Chondrocyte (in vitro differentiated cells): Measurements from ENCODE around the gene NUTF2. TPM values are rescaled to one million over a fixed set of nuclear protein-coding genes. Genes with fewer than 3 reads are reported as not detected.

Source experiments
- DNase-seq: peaks from one replicate; pipeline ENCODE4 v3.0.0; 2021; ENCODE audit warnings: mixed read lengths, low spot score
- H3K27ac Mint-ChIP-seq: one replicate; pipeline ENCODE4 v1.8.0; 2021; ENCODE audit warnings: mild to moderate bottlenecking, moderate library complexity, mixed read lengths; ENCODE audit not compliant: unreplicated experiment
- H3K27me3 Mint-ChIP-seq: 2 replicates; pipeline ENCODE4 v1.8.0; 2021; ENCODE audit warnings: low read depth, mixed read lengths
- H3K36me3 Mint-ChIP-seq: 2 replicates; pipeline ENCODE4 v1.8.0; 2021; ENCODE audit warnings: low read depth, mixed read lengths
- H3K4me1 Mint-ChIP-seq: 2 replicates; pipeline ENCODE4 v1.8.0; 2021; ENCODE audit warnings: low read depth, mild to moderate bottlenecking, mixed read lengths
- H3K4me3 Mint-ChIP-seq: one replicate; pipeline ENCODE4 v1.8.0; 2021; ENCODE audit warnings: mild to moderate bottlenecking, moderate library complexity, mixed read lengths; ENCODE audit not compliant: unreplicated experiment
- H3K9me3 Mint-ChIP-seq: 2 replicates; pipeline ENCODE4 v1.8.0; 2021; ENCODE audit warnings: low read depth, mixed read lengths
- CTCF ChIP-seq: fragments of 200-600 bp; sonication (generic); IDR thresholded peaks from 2 replicates; pipeline ENCODE4 v1.5.0; 2021; ENCODE audit warnings: antibody characterized with exemption, mild to moderate bottlenecking, moderate library complexity
- total RNA-seq: library from RNA; stranded (reverse); gene quantifications from 3 replicates; pipeline ENCODE4 v1.2.1, GENCODE V29; 2021

The NUTF2 gene
- total RNA-seq, 1 donor from 2014 or later: 135 TPM

- H3K9me3 Mint-ChIP-seq: no peaks in the 10 kb centered on the region
- no peak for DNase-seq
- H3K27ac Mint-ChIP-seq: no peak overlapping the region
- H3K4me1 Mint-ChIP-seq: peaks cover 4% of the 10 kb centered on the region
- H3K4me3 Mint-ChIP-seq: no peak overlapping the region
- no peak for TF ChIP-seq CTCF
- H3K36me3 Mint-ChIP-seq: peaks cover 30% of the 10 kb centered on the region
- no peaks in the 10 kb centered on the region for H3K27me3 Mint-ChIP-seq
Measured at GRCh38 chr16:67883146-67883871, 36.6 kb downstream of the NUTF2 start.

DNA sequence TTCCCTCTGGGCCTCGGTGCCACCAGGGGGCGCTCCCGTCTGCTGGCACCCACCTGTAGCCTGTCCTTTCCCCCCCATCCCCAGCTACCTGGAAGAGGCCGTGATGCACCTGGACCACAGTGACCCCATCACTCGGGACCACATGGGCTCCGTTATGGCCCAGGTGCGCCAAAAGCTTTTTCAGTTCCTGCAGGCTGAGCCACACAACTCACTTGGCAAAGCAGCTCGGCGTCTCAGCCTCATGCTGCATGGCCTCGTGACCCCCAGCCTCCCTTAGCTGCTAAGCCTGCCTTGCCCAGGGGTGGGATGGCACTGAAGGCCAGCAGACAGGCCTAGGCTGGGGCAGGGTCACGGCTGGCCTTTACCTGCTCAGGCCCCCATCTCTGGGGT lies 37.1 kb downstream of the NUTF2 start:
- Mint-ChIP-seq H3K27ac (no peak overlapping the region), H3K36me3 (peaks cover 28% of the 10 kb centered on the region), H3K27me3 (no peaks in the 10 kb centered on the region), H3K4me1 (peaks cover 4% of the 10 kb centered on the region), H3K4me3 (no peak overlapping the region), H3K9me3 (no peaks in the 10 kb centered on the region)
- peak; percentile 88 for TF ChIP-seq CTCF
- no peak for DNase-seq

- peaks cover 4% of the 10 kb centered on the region for H3K4me1 Mint-ChIP-seq
- peak; percentile 95 for DNase-seq
- TF ChIP-seq CTCF: no peak
- H3K9me3 Mint-ChIP-seq: no peaks in the 10 kb centered on the region
- H3K27ac Mint-ChIP-seq: no peak within 1 kb of the TSS
- no peaks in the 10 kb centered on the region for H3K27me3 Mint-ChIP-seq
- no peak within 1 kb of the TSS for H3K4me3 Mint-ChIP-seq
- peaks cover 21% of the 10 kb centered on the region for H3K36me3 Mint-ChIP-seq
Measured at GRCh38 chr16:67884684-67885083, 38.0 kb downstream of the NUTF2 start, which contains the start of gene NRN1L. NRN1L (plus strand) TSS chr16:67884885; CDS start chr16:67884904, 19 bp downstream.

GRCh38 chr16:67885545-67885944 lies 38.8 kb downstream of the NUTF2 start:
- Mint-ChIP-seq H3K9me3 (no peaks in the 10 kb centered on the region), H3K27me3 (no peaks in the 10 kb centered on the region), H3K4me3 (no peak overlapping the region), H3K36me3 (peaks cover 20% of the 10 kb centered on the region), H3K27ac (no peak overlapping the region), H3K4me1 (peaks cover 4% of the 10 kb centered on the region)
- no peak for DNase-seq
- TF ChIP-seq CTCF: no peak

DNA sequence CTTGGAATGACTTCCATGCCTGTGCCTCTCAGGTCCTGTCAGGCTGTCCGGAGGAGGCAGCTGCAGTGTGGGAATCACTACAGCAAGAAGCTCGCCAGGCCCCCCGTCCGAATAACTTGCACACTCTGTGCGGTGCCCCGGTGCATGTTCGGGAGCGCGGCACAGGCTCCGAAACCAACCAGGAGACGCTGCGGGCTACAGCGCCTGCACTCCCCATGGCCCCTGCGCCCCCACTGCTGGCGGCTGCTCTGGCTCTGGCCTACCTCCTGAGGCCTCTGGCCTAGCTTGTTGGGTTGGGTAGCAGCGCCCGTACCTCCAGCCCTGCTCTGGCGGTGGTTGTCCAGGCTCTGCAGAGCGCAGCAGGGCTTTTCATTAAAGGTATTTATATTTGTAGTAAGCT lies 39.2 kb downstream of the NUTF2 start:
- peaks cover 4% of the 10 kb centered on the region for H3K4me1 Mint-ChIP-seq
- no peak for DNase-seq
- TF ChIP-seq CTCF: no peak
- H3K9me3 Mint-ChIP-seq: no peaks in the 10 kb centered on the region
- no peak overlapping the region for H3K27ac Mint-ChIP-seq
- no peaks in the 10 kb centered on the region for H3K27me3 Mint-ChIP-seq
- H3K4me3 Mint-ChIP-seq: no peak overlapping the region
- H3K36me3 Mint-ChIP-seq: peaks cover 20% of the 10 kb centered on the region
